AG10803 (cell line): ENCODE results near the gene GMDS.

Source experiments
- DNase-seq: peaks from one replicate; pipeline ENCODE4 v3.0.0; 2010; ENCODE audit warnings: low read depth
- H3K4me3 ChIP-seq: 2 replicates; pipeline ENCODE4 v1.5.1; 2011; ENCODE audit warnings: mild to moderate bottlenecking, low read length, control low read depth
- CTCF ChIP-seq: conservative IDR thresholded peaks from 2 replicates; pipeline ENCODE4 v1.5.1; 2011; ENCODE audit warnings: mild to moderate bottlenecking, low read length, control low read depth, inconsistent platforms

GMDS gene

DNA sequence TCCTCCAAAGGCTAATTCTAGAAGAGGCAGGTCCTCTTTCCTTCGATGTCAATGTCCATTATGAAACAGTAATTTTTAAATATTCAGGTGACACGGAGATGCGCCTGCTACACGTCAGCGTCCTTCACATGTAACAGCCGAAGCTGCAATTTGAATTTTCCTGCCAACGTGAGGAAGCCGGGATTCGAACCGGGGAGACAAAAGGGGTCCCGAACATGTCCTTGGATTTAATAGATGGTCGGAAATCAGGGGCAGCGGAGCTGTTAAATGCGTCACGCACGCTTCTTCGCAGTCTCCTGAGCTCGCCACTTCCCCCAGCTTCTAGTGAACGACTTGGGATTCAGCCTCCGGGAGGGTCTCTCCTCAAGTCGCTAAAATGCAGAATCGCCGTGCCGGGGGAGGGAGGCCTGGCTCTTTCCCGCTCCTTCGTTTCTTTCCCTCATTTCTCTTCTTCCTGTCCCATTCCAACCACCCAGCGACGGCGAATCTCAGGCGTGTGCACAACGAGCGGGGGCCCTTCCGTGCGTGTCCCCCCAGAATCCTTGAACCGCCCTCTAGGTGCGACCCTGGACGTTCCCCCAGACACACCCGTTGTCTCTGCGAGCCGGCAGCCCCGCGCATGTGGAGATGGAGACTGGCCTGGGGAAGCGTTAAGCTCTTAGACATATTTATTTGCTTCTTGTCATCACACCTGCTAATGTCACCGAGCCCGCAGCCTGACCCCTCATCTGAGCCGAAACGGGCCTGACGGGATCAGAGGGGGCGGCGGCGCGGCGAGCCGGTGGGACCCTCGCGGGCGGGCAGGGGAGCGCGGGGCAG is 637.0 kb downstream of the GMDS start:
- no peak overlapping the region for H3K4me3 ChIP-seq

DNA sequence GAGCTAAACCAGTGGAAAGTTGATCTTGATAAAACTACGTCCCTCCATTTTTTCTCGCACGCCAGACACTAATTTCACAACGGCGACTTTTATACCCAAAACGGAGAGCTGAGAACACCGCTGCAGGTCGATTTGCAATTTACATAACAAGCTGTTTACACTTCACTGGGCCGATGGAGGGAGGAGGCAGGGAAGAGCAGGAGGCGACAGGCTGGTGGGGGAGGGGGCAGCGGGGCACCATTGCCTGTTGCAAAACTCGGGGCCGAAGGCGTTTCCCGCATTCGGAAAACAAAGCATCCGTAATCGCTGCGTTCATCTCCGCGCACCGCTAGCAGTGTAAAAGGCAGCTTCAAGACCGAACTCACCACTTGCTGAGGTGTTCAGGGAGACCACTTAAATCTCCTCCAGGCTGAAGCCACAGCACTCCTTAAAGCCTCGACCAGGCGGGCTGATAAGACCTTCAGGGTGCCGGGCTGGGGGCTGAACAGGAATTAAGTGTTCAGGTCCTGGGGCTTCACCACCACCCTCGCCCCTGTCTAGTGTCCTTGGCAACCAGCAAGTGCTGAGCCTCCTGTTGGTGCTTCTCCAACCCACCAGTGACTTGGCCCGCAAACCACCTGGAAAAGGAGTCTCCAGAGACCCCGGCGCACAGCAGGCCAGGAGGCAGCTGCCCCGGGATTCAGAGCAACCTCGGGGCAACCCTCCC is 637.7 kb downstream of the GMDS start:
- no peak for DNase-seq
- H3K4me3 ChIP-seq, result no peak overlapping the region
- no peak for TF ChIP-seq CTCF

More for the DNA sequence above, 637.0 kb downstream of the GMDS start:
- DNase-seq, result no peak
- no peak for TF ChIP-seq CTCF

DNA sequence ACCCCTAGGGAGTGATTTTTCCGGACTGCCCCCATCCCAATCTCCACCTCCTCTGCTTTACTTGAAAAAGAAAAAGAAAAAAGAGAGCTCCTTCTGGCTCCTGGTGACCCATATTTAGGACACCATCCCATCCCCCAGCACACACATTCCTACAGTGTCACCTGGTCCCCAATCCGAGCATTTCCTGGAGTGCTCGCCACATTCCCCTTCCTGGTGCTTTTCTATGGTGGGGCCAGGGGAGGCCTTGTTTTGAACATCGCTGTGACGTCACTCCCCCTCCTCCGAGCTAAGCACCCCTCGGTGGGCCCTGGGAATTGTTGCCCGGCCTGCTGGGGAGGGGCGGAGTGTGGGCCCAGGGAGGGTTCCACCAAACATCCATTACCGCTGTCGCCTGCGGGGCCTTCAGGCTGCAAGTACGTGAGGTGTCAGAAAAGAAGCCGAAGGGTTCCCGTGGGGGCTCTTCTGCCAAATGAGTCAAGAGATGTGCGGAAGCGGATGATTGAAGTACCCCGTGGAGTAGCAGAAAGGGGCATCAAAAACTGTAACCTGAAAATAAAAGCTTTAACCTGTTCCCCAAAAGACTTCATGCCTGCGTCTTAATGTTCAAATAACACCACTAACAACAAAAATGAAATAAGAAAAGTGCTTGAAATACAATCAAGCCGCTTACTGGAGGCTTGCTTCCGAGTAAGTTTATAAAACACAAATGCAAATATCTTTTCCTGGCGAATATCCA is 638.5 kb downstream of the GMDS start:
- no peak for DNase-seq
- TF ChIP-seq CTCF, result no peak
- H3K4me3 ChIP-seq, result no peak overlapping the region

- no peak for TF ChIP-seq CTCF
- no peak for DNase-seq
- no peak overlapping the region for H3K4me3 ChIP-seq
These were observed 639.3 kb downstream of the GMDS start for GRCh38 chr6:1605893-1606779.

GRCh38 chr6:1605004-1605892 is 640.2 kb downstream of the GMDS start:
- H3K4me3 ChIP-seq, result no peak overlapping the region
- no peak for TF ChIP-seq CTCF
- no peak for DNase-seq
